WTC11 (cell line): Measurements from ENCODE around the gene ESYT1. TPM values are rescaled to one million over a fixed set of nuclear protein-coding genes. Genes with fewer than 3 reads are reported as not detected.
A peak's percentile ranks its signal among the peaks of the same experiment; 100 is the strongest.

Experiments used
- CREB1 ChIP-seq: sonication (generic); formaldehyde crosslinking; IDR thresholded peaks from 2 replicates; pipeline ENCODE4 v1.8.0; 2023; ENCODE audit warnings: mild to moderate bottlenecking, missing genetic modification reagents
- ELF4 ChIP-seq: sonication (generic); formaldehyde crosslinking; IDR thresholded peaks from 2 replicates; pipeline ENCODE4 v1.8.1; 2022; ENCODE audit warnings: low read depth, mild to moderate bottlenecking, moderate library complexity, missing genetic modification reagents
- ESRRA ChIP-seq: sonication (generic); formaldehyde crosslinking; IDR thresholded peaks from 2 replicates; pipeline ENCODE4 v1.8.1; 2022; ENCODE audit warnings: mild to moderate bottlenecking, missing genetic modification reagents, borderline replicate concordance
- FOXK1 ChIP-seq: sonication (generic); formaldehyde crosslinking; IDR thresholded peaks from 2 replicates; pipeline ENCODE4 v1.8.0; 2022; ENCODE audit warnings: mild to moderate bottlenecking, moderate library complexity, missing genetic modification reagents
- HMGA2 ChIP-seq: fragments of 250-450 bp; sonication (Bioruptor Pico); IDR thresholded peaks from 2 replicates; pipeline ENCODE4 v1.4.0; 2021; ENCODE audit warnings: mild to moderate bottlenecking, moderate library complexity
- JUN ChIP-seq: sonication (generic); formaldehyde crosslinking; IDR thresholded peaks from 2 replicates; pipeline ENCODE4 v1.8.0; 2023; ENCODE audit warnings: mild to moderate bottlenecking, missing genetic modification reagents
- KAT7 ChIP-seq: sonication (generic); formaldehyde crosslinking; IDR thresholded peaks from 2 replicates; pipeline ENCODE4 v1.8.1; 2023; ENCODE audit warnings: missing genetic modification reagents, mild to moderate bottlenecking, borderline replicate concordance
- NFYB ChIP-seq: sonication (generic); formaldehyde crosslinking; conservative IDR thresholded peaks from 2 replicates; pipeline ENCODE4 v1.8.0; 2022; ENCODE audit warnings: low read depth, missing genetic modification reagents
- OVOL2 ChIP-seq: fragments of 250-450 bp; sonication (Bioruptor Pico); IDR thresholded peaks from 2 replicates; pipeline ENCODE4 v1.9.0; 2021; ENCODE audit warnings: mild to moderate bottlenecking, borderline replicate concordance
- TEAD1 ChIP-seq: sonication (generic); formaldehyde crosslinking; IDR thresholded peaks from 2 replicates; pipeline ENCODE4 v1.8.0; 2022; ENCODE audit warnings: mild to moderate bottlenecking, missing genetic modification reagents
- TEAD4 ChIP-seq: sonication (generic); formaldehyde crosslinking; IDR thresholded peaks from 2 replicates; pipeline ENCODE4 v1.8.0; 2022; ENCODE audit warnings: mild to moderate bottlenecking, missing genetic modification reagents
- USF1 ChIP-seq: sonication (generic); formaldehyde crosslinking; IDR thresholded peaks from 2 replicates; pipeline ENCODE4 v1.8.0; 2022; ENCODE audit warnings: mild to moderate bottlenecking, missing genetic modification reagents
- USF2 ChIP-seq: sonication (generic); formaldehyde crosslinking; IDR thresholded peaks from 2 replicates; pipeline ENCODE4 v1.8.1; 2023; ENCODE audit warnings: mild to moderate bottlenecking, missing genetic modification reagents, moderate library complexity
- ZBTB21 ChIP-seq: sonication (generic); formaldehyde crosslinking; IDR thresholded peaks from 2 replicates; pipeline ENCODE4 v1.8.1; 2023; ENCODE audit warnings: mild to moderate bottlenecking, missing genetic modification reagents, borderline replicate concordance
- ZNF416 ChIP-seq: fragments of 250-450 bp; sonication (Bioruptor Pico); IDR thresholded peaks from 2 replicates; pipeline ENCODE4 v1.9.0; 2021; ENCODE audit warnings: mild to moderate bottlenecking, inconsistent platforms
- ZSCAN18 ChIP-seq: fragments of 250-450 bp; sonication (Bioruptor Pico); IDR thresholded peaks from 2 replicates; pipeline ENCODE4 v2.1.2; 2022; ENCODE audit warnings: mild to moderate bottlenecking, moderate library complexity
- total RNA-seq: library from RNA; stranded (reverse); gene quantifications from 3 replicates; pipeline ENCODE4 v1.2.3, GENCODE V29; 2021
- TF ChIP-seq, protein P1 (sequence below): sonication (generic); formaldehyde crosslinking; IDR thresholded peaks from 2 replicates; pipeline ENCODE4 v1.8.0; 2022; ENCODE audit warnings: mild to moderate bottlenecking, missing genetic modification reagents
- TF ChIP-seq, protein P2 (sequence below): sonication (generic); formaldehyde crosslinking; IDR thresholded peaks from 2 replicates; pipeline ENCODE4 v1.8.0; 2023; ENCODE audit warnings: missing genetic modification reagents
- TF ChIP-seq, protein P3 (sequence below): sonication (generic); formaldehyde crosslinking; IDR thresholded peaks from 2 replicates; pipeline ENCODE4 v1.8.0; 2023; ENCODE audit warnings: missing genetic modification reagents, mild to moderate bottlenecking, borderline replicate concordance

The ESYT1 gene
- total RNA-seq, 1 experiment from 2014 or later = 80.1 TPM

DNA sequence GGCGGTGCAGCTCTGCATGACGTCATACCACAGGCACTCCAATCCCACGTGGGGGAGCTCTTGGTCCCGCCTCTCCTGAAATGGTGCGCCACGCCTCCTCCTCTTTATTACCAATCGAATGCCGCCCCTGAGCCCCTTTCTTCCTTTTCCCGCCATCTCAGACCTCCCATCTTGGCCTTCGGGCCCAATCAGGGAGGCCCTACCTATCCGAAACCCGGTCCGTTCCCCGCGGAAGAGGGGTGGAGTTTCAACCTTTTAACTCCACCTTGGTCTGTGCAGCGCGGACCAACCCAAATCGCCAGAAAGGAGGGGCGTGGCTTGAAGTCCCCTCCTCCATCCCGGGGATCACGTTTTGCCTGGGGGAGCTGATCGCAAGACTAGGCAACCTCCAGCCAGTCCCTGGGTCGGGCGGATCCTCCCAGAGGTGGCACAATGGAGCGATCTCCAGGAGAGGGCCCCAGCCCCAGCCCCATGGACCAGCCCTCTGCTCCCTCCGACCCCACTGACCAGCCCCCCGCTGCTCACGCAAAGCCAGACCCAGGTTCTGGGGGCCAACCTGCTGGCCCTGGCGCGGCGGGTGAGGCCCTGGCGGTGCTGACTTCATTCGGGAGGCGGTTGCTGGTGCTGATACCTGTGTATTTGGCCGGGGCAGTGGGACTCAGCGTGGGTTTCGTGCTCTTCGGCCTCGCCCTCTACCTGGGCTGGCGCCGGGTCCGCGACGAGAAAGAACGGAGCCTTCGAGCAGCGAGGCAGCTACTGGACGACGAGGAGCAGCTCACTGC lies at the start of gene ESYT1 (continued):
- TF ChIP-seq KAT7 (0 out of 2 replicates have a peak, but pooled peaks have one; percentile 34), FOXK1 (CRISPR knock-in tag) (peak; percentile 53; the same call in 1 of the 2 replicates), USF1 (CRISPR knock-in tag) (peak; percentile 69; the same call in 1 of the 2 replicates), ZSCAN18 (CRISPR knock-in tag) (no peak), NFYB (CRISPR knock-in tag) (peak; percentile 48), JUN (CRISPR knock-in tag) (no peak), ZNF416 (CRISPR knock-in tag) (no peak), TEAD4 (CRISPR knock-in tag) (no peak), TEAD1 (CRISPR knock-in tag) (peak; percentile 11; the same call in 1 of the 2 replicates), CREB1 (CRISPR knock-in tag) (no peak), HMGA2 (CRISPR knock-in tag) (0 out of 2 replicates have a peak, but pooled peaks have one; percentile 25), OVOL2 (CRISPR knock-in tag) (no peak), ESRRA (0 out of 2 replicates have a peak, but pooled peaks have one; percentile 13), USF2 (CRISPR knock-in tag) (peak; percentile 71), ZBTB21 (CRISPR knock-in tag) (peak; percentile 94), ELF4 (CRISPR knock-in tag) (no peak)
- TF ChIP-seq, protein P1, sequence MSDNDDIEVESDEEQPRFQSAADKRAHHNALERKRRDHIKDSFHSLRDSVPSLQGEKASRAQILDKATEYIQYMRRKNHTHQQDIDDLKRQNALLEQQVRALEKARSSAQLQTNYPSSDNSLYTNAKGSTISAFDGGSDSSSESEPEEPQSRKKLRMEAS (CRISPR knock-in tag) = peak; percentile 82
- TF ChIP-seq, protein P2, sequence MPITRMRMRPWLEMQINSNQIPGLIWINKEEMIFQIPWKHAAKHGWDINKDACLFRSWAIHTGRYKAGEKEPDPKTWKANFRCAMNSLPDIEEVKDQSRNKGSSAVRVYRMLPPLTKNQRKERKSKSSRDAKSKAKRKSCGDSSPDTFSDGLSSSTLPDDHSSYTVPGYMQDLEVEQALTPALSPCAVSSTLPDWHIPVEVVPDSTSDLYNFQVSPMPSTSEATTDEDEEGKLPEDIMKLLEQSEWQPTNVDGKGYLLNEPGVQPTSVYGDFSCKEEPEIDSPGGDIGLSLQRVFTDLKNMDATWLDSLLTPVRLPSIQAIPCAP (CRISPR knock-in tag) = 0 out of 2 replicates have a peak, but pooled peaks have one; percentile 26
- TF ChIP-seq, protein P3, sequence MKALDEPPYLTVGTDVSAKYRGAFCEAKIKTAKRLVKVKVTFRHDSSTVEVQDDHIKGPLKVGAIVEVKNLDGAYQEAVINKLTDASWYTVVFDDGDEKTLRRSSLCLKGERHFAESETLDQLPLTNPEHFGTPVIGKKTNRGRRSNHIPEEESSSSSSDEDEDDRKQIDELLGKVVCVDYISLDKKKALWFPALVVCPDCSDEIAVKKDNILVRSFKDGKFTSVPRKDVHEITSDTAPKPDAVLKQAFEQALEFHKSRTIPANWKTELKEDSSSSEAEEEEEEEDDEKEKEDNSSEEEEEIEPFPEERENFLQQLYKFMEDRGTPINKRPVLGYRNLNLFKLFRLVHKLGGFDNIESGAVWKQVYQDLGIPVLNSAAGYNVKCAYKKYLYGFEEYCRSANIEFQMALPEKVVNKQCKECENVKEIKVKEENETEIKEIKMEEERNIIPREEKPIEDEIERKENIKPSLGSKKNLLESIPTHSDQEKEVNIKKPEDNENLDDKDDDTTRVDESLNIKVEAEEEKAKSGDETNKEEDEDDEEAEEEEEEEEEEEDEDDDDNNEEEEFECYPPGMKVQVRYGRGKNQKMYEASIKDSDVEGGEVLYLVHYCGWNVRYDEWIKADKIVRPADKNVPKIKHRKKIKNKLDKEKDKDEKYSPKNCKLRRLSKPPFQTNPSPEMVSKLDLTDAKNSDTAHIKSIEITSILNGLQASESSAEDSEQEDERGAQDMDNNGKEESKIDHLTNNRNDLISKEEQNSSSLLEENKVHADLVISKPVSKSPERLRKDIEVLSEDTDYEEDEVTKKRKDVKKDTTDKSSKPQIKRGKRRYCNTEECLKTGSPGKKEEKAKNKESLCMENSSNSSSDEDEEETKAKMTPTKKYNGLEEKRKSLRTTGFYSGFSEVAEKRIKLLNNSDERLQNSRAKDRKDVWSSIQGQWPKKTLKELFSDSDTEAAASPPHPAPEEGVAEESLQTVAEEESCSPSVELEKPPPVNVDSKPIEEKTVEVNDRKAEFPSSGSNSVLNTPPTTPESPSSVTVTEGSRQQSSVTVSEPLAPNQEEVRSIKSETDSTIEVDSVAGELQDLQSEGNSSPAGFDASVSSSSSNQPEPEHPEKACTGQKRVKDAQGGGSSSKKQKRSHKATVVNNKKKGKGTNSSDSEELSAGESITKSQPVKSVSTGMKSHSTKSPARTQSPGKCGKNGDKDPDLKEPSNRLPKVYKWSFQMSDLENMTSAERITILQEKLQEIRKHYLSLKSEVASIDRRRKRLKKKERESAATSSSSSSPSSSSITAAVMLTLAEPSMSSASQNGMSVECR (CRISPR knock-in tag) = peak; percentile 94; the same call in 1 of the 2 replicates
